Measurements from ENCODE around the gene DPEP1. TPM values are rescaled to one million over a fixed set of nuclear protein-coding genes. Genes with fewer than 3 reads are reported as not detected.

Gene DPEP1
- polyA plus RNA-seq, 2 donors, result 0.05 TPM; not detected in 1

GRCh38 chr16:89577055-89577759, 36.2 kb upstream of the DPEP1 start:
- H3K36me3 ChIP-seq (ENCODE audit: control insufficient read depth in 2 of 2, insufficient read depth in 2 of 2, low read length in 1 of 2), result no peaks in the 10 kb centered on the region
- no peak overlapping the region for H3K4me3 ChIP-seq (ENCODE audit: low read depth in 1 of 2, low read length in 2 of 2)
- peaks cover 0 to 9% of the 10 kb centered on the region in 2 donors for H3K27me3 ChIP-seq (ENCODE audit: control insufficient read depth in 1 of 2, insufficient read depth in 2 of 2, low read length in 2 of 2)
- H3K27ac ChIP-seq (ENCODE audit: low read depth in 2 of 2, low read length in 1 of 2), result no peak overlapping the region
- peaks cover 6 to 20% of the 10 kb centered on the region in 2 donors for H3K4me1 ChIP-seq (ENCODE audit: control insufficient read depth in 2 of 2, insufficient read depth in 2 of 2, low read length in 1 of 2)
- H3K9me3 ChIP-seq (ENCODE audit: control insufficient read depth in 2 of 2, insufficient read depth in 1 of 2, low read depth in 1 of 2, low read length in 1 of 2), result peaks cover 0 to 3% of the 10 kb centered on the region in 2 donors
- WGBS, 2 donors, result 88 to 89% methylated on average over 24 to 25 of the region's 25 CpGs

- Histone ChIP-seq H3K27me3 (ENCODE audit: control insufficient read depth in 1 of 2, insufficient read depth in 2 of 2, low read length in 2 of 2) (peaks cover 0 to 9% of the 10 kb centered on the region in 2 donors), H3K4me1 (ENCODE audit: control insufficient read depth in 2 of 2, insufficient read depth in 2 of 2, low read length in 1 of 2) (peaks cover 6 to 26% of the 10 kb centered on the region in 2 donors), H3K27ac (ENCODE audit: low read depth in 2 of 2, low read length in 1 of 2) (no peak overlapping the region), H3K4me3 (ENCODE audit: low read depth in 1 of 2, low read length in 2 of 2) (no peak overlapping the region), H3K36me3 (ENCODE audit: control insufficient read depth in 2 of 2, insufficient read depth in 2 of 2, low read length in 1 of 2) (no peaks in the 10 kb centered on the region), H3K9me3 (ENCODE audit: control insufficient read depth in 2 of 2, insufficient read depth in 1 of 2, low read depth in 1 of 2, low read length in 1 of 2) (peaks cover 0 to 3% of the 10 kb centered on the region in 2 donors)
- 89 to 91% methylated on average over 15 of the region's 15 CpGs for WGBS, 2 donors
Measured at GRCh38 chr16:89579351-89579750, 34.1 kb upstream of the DPEP1 start.

GRCh38 chr16:89581045-89581695, 32.3 kb upstream of the DPEP1 start:
- H3K36me3 ChIP-seq (ENCODE audit: control insufficient read depth in 2 of 2, insufficient read depth in 2 of 2, low read length in 1 of 2), result no peaks in the 10 kb centered on the region
- H3K4me3 ChIP-seq (ENCODE audit: low read depth in 1 of 2, low read length in 2 of 2), result no peak overlapping the region
- peaks cover 0 to 4% of the 10 kb centered on the region in 2 donors for H3K27me3 ChIP-seq (ENCODE audit: control insufficient read depth in 1 of 2, insufficient read depth in 2 of 2, low read length in 2 of 2)
- H3K9me3 ChIP-seq (ENCODE audit: control insufficient read depth in 2 of 2, insufficient read depth in 1 of 2, low read depth in 1 of 2, low read length in 1 of 2), result peaks cover 0 to 3% of the 10 kb centered on the region in 2 donors
- peaks cover 1 to 12% of the 10 kb centered on the region in 2 donors for H3K4me1 ChIP-seq (ENCODE audit: control insufficient read depth in 2 of 2, insufficient read depth in 2 of 2, low read length in 1 of 2)
- 82 to 87% methylated on average over 33 of the region's 33 CpGs for WGBS, 2 donors
- no peak overlapping the region for H3K27ac ChIP-seq (ENCODE audit: low read depth in 2 of 2, low read length in 1 of 2)

GRCh38 chr16:89581861-89582563, 31.4 kb upstream of the DPEP1 start:
- no peak overlapping the region for H3K4me3 ChIP-seq (ENCODE audit: low read depth in 1 of 2, low read length in 2 of 2)
- WGBS, 2 donors, result 54 to 60% methylated on average over 15 of the region's 15 CpGs
- H3K27me3 ChIP-seq (ENCODE audit: control insufficient read depth in 1 of 2, insufficient read depth in 2 of 2, low read length in 2 of 2), result no peaks in the 10 kb centered on the region
- no peaks in the 10 kb centered on the region for H3K36me3 ChIP-seq (ENCODE audit: control insufficient read depth in 2 of 2, insufficient read depth in 2 of 2, low read length in 1 of 2)
- H3K27ac ChIP-seq (ENCODE audit: low read depth in 2 of 2, low read length in 1 of 2), result peak overlapping the region; percentile 32 to 82
- peaks cover 0 to 11% of the 10 kb centered on the region in 2 donors for H3K4me1 ChIP-seq (ENCODE audit: control insufficient read depth in 2 of 2, insufficient read depth in 2 of 2, low read length in 1 of 2)
- H3K9me3 ChIP-seq (ENCODE audit: control insufficient read depth in 2 of 2, insufficient read depth in 1 of 2, low read depth in 1 of 2, low read length in 1 of 2), result no peaks in the 10 kb centered on the region

- WGBS, 2 donors, result 89 to 92% methylated on average over 19 of the region's 19 CpGs
- Histone ChIP-seq H3K27me3 (ENCODE audit: control insufficient read depth in 1 of 2, insufficient read depth in 2 of 2, low read length in 2 of 2) (no peaks in the 10 kb centered on the region), H3K4me3 (ENCODE audit: low read depth in 1 of 2, low read length in 2 of 2) (no peak overlapping the region), H3K36me3 (ENCODE audit: control insufficient read depth in 2 of 2, insufficient read depth in 2 of 2, low read length in 1 of 2) (no peaks in the 10 kb centered on the region), H3K9me3 (ENCODE audit: control insufficient read depth in 2 of 2, insufficient read depth in 1 of 2, low read depth in 1 of 2, low read length in 1 of 2) (no peaks in the 10 kb centered on the region), H3K27ac (ENCODE audit: low read depth in 2 of 2, low read length in 1 of 2) (peak overlapping the region; percentile 32 to 82), H3K4me1 (ENCODE audit: control insufficient read depth in 2 of 2, insufficient read depth in 2 of 2, low read length in 1 of 2) (peaks cover 0 to 11% of the 10 kb centered on the region in 2 donors)
Measured at GRCh38 chr16:89582614-89583196, 30.7 kb upstream of the DPEP1 start.

- H3K4me3 ChIP-seq (ENCODE audit: low read depth in 1 of 2, low read length in 2 of 2), result no peak overlapping the region
- H3K27me3 ChIP-seq (ENCODE audit: control insufficient read depth in 1 of 2, insufficient read depth in 2 of 2, low read length in 2 of 2), result no peaks in the 10 kb centered on the region
- 87 to 91% methylated on average over 35 to 36 of the region's 36 CpGs for WGBS, 2 donors
- H3K27ac ChIP-seq (ENCODE audit: low read depth in 2 of 2, low read length in 1 of 2), result no peak overlapping the region
- H3K36me3 ChIP-seq (ENCODE audit: control insufficient read depth in 2 of 2, insufficient read depth in 2 of 2, low read length in 1 of 2), result no peaks in the 10 kb centered on the region
- H3K4me1 ChIP-seq (ENCODE audit: control insufficient read depth in 2 of 2, insufficient read depth in 2 of 2, low read length in 1 of 2), result peaks cover 0 to 11% of the 10 kb centered on the region in 2 donors
- no peaks in the 10 kb centered on the region for H3K9me3 ChIP-seq (ENCODE audit: control insufficient read depth in 2 of 2, insufficient read depth in 1 of 2, low read depth in 1 of 2, low read length in 1 of 2)
Measured at GRCh38 chr16:89583197-89583894, 30.1 kb upstream of the DPEP1 start.

- no peaks in the 10 kb centered on the region for H3K9me3 ChIP-seq (ENCODE audit: control insufficient read depth in 2 of 2, insufficient read depth in 1 of 2, low read depth in 1 of 2, low read length in 1 of 2)
- no peak overlapping the region for H3K4me3 ChIP-seq (ENCODE audit: low read depth in 1 of 2, low read length in 2 of 2)
- H3K27ac ChIP-seq (ENCODE audit: low read depth in 2 of 2, low read length in 1 of 2), result no peak overlapping the region
- H3K27me3 ChIP-seq (ENCODE audit: control insufficient read depth in 1 of 2, insufficient read depth in 2 of 2, low read length in 2 of 2), result no peaks in the 10 kb centered on the region
- no peaks in the 10 kb centered on the region for H3K36me3 ChIP-seq (ENCODE audit: control insufficient read depth in 2 of 2, insufficient read depth in 2 of 2, low read length in 1 of 2)
- 90 to 91% methylated on average over 46 to 49 of the region's 49 CpGs for WGBS, 2 donors
- peaks cover 0 to 11% of the 10 kb centered on the region in 2 donors for H3K4me1 ChIP-seq (ENCODE audit: control insufficient read depth in 2 of 2, insufficient read depth in 2 of 2, low read length in 1 of 2)
Measured at GRCh38 chr16:89583895-89584644, 29.4 kb upstream of the DPEP1 start.

GRCh38 chr16:89584768-89585549, 28.5 kb upstream of the DPEP1 start:
- no peak overlapping the region for H3K4me3 ChIP-seq (ENCODE audit: low read depth in 1 of 2, low read length in 2 of 2)
- no peaks in the 10 kb centered on the region for H3K36me3 ChIP-seq (ENCODE audit: control insufficient read depth in 2 of 2, insufficient read depth in 2 of 2, low read length in 1 of 2)
- no peak overlapping the region for H3K27ac ChIP-seq (ENCODE audit: low read depth in 2 of 2, low read length in 1 of 2)
- WGBS, 2 donors, result 68 to 70% methylated on average over 25 of the region's 25 CpGs
- no peaks in the 10 kb centered on the region for H3K27me3 ChIP-seq (ENCODE audit: control insufficient read depth in 1 of 2, insufficient read depth in 2 of 2, low read length in 2 of 2)
- H3K9me3 ChIP-seq (ENCODE audit: control insufficient read depth in 2 of 2, insufficient read depth in 1 of 2, low read depth in 1 of 2, low read length in 1 of 2), result no peaks in the 10 kb centered on the region
- peaks cover 0 to 11% of the 10 kb centered on the region in 2 donors for H3K4me1 ChIP-seq (ENCODE audit: control insufficient read depth in 2 of 2, insufficient read depth in 2 of 2, low read length in 1 of 2)

All from esophagus (tissue), 2 donors.